Measurements from ENCODE around the gene TENT5D.
"Not testable (repeated sequence)": the region's sequence is repeated elsewhere in the genome, so short reads cannot be mapped to it uniquely, and the experiment has no call there.

TENT5D gene

DNA sequence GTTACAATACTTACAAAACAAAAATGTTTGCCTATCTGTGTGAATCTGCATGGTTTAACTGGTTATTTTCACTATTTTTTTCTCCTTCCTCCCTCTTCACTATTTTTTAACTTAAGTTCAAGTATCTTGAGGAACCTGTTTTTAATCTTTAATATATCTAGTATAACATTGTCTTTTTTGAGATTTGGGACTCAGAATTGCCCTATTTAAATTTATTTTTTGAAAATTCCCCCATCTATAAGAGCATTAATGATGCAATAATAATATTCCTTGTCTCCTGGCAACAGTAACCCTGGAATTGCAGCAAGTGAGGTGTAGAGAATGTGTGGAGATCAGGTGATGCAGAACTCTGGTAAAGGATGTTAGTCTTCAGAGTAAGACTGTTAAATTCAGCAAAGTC is at the start of gene TENT5D:
Gene TENT5D, plus strand, starts transcription at position 301 of the 400 bp plus-strand sequence. CDS start 22,093 bp downstream, outside the sequence.
- DNase-seq: no peak

GRCh38 chrX:80385651-80386050 is 34.6 kb upstream of the TENT5D start:
- DNase-seq: not testable (repeated sequence)

DNA sequence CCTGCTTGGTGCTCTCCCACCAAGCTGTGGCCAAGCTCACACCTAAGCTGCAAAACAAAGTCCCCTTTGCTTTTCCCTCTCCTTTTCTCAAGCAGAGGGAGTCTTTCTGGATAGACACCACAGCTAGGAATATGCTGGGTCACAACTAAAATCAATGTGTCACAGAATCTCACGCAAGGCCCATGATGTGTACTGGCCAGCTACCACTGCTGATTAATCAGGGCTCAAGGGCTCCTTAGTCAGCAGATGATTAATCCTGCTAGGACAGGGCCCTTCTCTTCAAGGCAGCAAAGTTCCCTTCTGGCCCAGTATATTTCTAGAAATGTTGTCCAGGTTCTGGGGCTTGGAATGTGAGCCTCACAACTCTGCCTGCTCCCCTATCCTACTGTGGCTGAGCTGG is 32.0 kb upstream of the TENT5D start:
- no peak for DNase-seq

GRCh38 chrX:80412042-80412441 is 8.2 kb upstream of the TENT5D start:
- DNase-seq: no peak

- no peak for DNase-seq
Measured at GRCh38 chrX:80423000-80423399, 2.8 kb downstream of the TENT5D start.

- no peak for DNase-seq
Measured at GRCh38 chrX:80423744-80424143, 3.5 kb downstream of the TENT5D start.

- no peak for DNase-seq
Measured at GRCh38 chrX:80430826-80431504, 10.7 kb downstream of the TENT5D start.

DNA sequence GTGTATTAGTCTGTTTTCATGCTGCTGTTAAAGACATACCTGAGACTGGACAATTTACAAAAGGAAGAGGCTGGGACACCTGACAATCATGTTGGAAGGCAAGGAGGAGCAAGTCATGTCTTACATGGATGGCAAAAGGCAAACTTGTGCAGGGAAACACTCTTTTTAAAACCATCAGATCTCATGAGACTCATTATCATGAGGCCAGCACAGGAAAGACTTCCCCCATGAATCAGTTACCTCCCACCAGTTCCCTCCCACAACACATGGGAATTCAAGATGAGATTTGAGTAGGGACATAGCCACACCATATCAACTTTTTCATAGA is 11.2 kb downstream of the TENT5D start:
- no peak for DNase-seq

DNA sequence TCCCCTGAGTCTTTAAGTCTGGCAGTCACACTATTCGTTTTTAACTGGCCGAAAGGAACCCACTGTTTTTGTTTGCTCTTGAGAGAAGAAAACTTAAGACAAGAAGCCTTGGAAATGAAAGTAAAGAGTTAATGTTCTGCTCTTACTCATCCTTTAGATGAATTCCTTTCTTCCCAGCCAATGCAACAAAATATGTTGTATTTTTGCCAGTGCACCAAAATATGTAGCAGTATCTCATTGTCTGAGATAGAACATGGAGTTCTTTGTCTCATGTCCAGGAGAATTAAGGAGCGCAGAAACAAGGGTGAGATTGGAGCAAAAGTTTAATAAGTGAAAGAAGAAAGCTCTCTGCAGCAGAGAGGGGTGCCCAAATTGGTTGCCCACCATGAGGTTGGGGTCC is 12.2 kb downstream of the TENT5D start:
- no peak for DNase-seq

DNA sequence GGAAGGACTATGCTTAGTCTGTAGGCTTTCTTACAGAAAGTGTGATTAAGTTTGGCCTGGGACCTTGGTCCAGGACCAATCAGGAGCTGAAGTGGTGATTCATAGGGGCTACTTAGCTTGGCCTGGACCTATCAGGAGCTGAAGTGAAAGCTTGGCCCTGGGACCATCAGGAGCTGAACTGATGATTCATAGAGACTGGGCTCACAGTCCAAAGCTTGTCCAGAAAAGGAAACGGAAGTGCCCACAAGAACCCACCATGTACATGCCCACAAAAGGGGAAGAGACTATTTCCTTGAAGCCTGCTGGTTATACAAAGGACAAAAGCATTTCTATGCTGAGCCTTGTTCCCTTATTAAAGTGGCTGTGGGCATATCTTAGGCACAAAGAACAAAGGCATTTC is 12.6 kb downstream of the TENT5D start:
- no peak for DNase-seq

DNA sequence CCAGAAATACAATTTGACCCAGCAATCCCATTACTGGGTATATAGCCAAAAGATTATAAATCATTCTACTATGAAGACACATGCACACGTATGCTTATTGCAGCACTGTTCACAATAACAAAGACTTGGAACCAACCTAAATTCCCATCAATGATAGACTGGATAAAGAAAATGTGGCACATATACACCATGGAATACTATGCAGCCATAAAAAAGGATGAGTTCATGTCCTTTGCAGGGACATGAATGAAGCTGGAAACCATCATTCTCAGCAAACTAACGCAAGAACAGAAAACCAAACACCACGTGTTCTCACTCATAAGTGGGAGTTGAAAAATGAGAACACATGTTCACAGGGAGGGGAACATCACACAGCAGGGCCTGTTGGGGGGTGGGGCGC is 47.9 kb downstream of the TENT5D start:
- not testable (repeated sequence) for DNase-seq

GRCh38 chrX:80471582-80471981 is 51.3 kb downstream of the TENT5D start:
- no peak for DNase-seq

- DNase-seq: no peak
Measured at GRCh38 chrX:80485543-80485942, 65.3 kb downstream of the TENT5D start.

- DNase-seq: no peak
Measured at GRCh38 chrX:80486299-80486698, 66.1 kb downstream of the TENT5D start.

DNA sequence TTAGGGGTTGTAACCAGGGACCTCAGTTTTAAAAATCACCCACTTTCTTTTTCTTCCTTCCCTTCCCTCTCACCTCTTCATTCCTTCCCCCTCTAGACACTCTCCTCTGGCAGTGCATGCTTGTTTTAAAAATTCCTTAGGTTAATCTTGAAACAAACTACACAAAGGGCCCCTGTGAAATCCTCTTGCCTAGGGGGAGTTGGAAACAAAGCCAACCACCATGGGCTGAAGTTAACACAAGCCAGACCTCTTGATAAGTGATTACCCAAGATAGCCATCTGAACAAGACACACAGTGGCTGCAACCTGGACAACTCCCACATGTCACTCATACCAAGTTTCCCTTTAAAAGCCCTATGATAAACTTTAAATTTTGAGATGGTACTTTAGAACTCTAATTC is 68.9 kb downstream of the TENT5D start:
- no peak for DNase-seq
